Left ventricle myocardium inferior (tissue), 1 donor: ENCODE measurements around the gene ARF1. TPM values are rescaled to one million over a fixed set of nuclear protein-coding genes. Genes with fewer than 3 reads are reported as not detected.

Experiments used
- DNase-seq: peaks from one replicate; pipeline ENCODE4 v3.0.0-alpha.2; 2020
- H3K27ac ChIP-seq: fragments of 200-600 bp; replicated peaks from 2 replicates; pipeline ENCODE4 v1.8.0; 2021
- H3K27me3 ChIP-seq: fragments of 200-600 bp; 2 replicates; pipeline ENCODE4 v1.8.0; 2021; ENCODE audit warnings: low read depth
- H3K36me3 ChIP-seq: fragments of 200-600 bp; 2 replicates; pipeline ENCODE4 v1.8.0; 2021
- H3K4me1 ChIP-seq: fragments of 200-600 bp; 2 replicates; pipeline ENCODE4 v1.8.0; 2021
- H3K4me3 ChIP-seq: fragments of 200-600 bp; 2 replicates; pipeline ENCODE4 v1.8.0; 2021; ENCODE audit warnings: mild to moderate bottlenecking, moderate library complexity
- H3K9me3 ChIP-seq: fragments of 200-600 bp; replicated peaks from 2 replicates; pipeline ENCODE4 v1.8.0; 2021
- intact Hi-C: fragments of 100-400 bp; cut with micrococcal nuclease; formaldehyde crosslinking; loops from one replicate; pipeline ENCODE4 v1.11.0; 2022
- total RNA-seq: library from RNA; stranded (reverse); fragmentation: NEBNext Ultra II Directional; extraction: Animal tissue kit (Norgen Biotek cat#: 25700); gene quantifications from one replicate; pipeline ENCODE4 v1.2.1, GENCODE V29; 2021
- TF ChIP-seq, protein P1 (sequence below): fragments of 200-600 bp; IDR thresholded peaks from 2 replicates; pipeline ENCODE4 v1.8.0; 2021; ENCODE audit warnings: antibody characterized with exemption, mild to moderate bottlenecking, borderline replicate concordance
- donor health status: DM: no; HTN: yes; CAD: no; lungs with severe emphysema.

ARF1 gene
- total RNA-seq, 1 donor from 2014 or later = 294 TPM

DNA sequence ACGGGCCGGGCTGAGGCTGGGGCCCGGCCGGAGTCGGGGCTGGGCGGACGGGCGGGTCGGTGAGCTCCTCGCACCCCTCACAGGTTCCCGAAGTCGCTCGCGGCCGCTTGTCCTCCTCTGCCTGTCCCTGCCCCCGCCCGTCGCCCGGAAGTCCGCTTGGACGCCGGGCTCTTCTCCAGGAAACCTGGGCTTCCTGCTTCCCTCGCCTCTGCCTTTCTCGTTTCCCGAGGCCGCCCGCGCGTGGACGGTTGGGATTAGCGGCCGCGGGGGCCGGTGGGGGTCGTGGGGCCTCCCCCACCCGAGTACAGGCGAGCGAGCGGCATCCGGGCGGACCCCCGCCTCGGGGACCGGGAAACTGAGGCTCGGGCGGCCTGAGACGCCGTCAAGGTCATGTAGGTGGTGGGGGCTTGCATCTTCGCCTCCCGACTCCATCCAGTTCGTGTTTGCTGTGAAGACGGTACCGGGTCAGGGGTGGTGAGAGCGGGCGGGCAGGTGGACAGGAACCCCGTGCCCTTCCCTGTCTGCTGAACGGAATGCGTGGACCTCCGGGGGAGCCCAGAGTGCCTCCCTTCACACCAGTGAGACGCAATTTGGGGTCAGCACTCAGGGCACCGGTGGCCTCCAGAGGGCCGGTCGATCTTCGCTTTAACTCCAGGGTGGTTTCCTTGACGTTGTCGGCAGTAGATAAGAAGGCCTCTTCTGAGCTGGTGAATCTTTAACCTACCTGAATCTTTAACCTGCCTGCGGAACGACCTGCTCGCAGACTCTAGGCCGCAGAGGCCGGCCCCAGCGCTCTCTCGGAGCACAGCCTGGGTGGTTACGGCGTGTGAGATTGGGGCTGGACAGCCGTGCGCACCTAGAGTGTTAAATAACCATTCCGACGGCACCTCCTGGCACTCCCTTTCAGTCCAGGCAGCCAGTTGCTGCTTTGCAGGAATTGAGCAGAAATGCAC lies 686 bp downstream of the ARF1 start:
- H3K4me1 ChIP-seq = peaks cover 72% of the 10 kb centered on the region
- peak overlapping the region; percentile 100 for H3K4me3 ChIP-seq
- peak; percentile 59 for DNase-seq

DNA sequence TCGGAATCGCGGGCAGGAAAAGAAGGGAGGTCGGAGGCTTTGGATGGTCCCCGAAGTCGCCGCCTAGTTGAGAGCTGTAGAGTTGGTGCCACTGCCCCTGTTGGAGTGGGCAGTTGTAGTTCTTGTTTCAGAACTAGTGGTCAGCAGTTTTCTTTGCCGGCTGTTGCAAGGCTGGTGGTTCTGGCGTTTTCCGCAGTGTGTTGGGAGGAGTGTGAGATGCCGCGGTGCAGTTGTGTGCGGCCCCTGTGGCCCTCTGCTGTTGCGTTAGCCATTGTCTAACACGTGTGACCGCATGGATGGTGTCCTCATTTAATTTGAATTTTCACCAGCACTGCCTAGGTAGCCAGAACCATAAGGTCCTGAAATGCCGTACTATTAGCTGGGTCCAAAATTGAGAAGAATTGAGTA lies 1.4 kb downstream of the ARF1 start:
- Histone ChIP-seq H3K4me3 (peak overlapping the region; percentile 100), H3K27ac (peak overlapping the region; percentile 99), H3K36me3 (no peaks in the 10 kb centered on the region), H3K9me3 (no peaks in the 10 kb centered on the region), H3K4me1 (peaks cover 79% of the 10 kb centered on the region), H3K27me3 (no peaks in the 10 kb centered on the region)
- TF ChIP-seq, protein P1, sequence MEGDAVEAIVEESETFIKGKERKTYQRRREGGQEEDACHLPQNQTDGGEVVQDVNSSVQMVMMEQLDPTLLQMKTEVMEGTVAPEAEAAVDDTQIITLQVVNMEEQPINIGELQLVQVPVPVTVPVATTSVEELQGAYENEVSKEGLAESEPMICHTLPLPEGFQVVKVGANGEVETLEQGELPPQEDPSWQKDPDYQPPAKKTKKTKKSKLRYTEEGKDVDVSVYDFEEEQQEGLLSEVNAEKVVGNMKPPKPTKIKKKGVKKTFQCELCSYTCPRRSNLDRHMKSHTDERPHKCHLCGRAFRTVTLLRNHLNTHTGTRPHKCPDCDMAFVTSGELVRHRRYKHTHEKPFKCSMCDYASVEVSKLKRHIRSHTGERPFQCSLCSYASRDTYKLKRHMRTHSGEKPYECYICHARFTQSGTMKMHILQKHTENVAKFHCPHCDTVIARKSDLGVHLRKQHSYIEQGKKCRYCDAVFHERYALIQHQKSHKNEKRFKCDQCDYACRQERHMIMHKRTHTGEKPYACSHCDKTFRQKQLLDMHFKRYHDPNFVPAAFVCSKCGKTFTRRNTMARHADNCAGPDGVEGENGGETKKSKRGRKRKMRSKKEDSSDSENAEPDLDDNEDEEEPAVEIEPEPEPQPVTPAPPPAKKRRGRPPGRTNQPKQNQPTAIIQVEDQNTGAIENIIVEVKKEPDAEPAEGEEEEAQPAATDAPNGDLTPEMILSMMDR = no peak
- DNase-seq = no peak
- intact Hi-C loops = no loop called here

More for the DNA sequence above, 686 bp downstream of the ARF1 start:
- Histone ChIP-seq H3K27ac (peak overlapping the region; percentile 99), H3K27me3 (no peaks in the 10 kb centered on the region), H3K9me3 (no peaks in the 10 kb centered on the region), H3K36me3 (no peaks in the 10 kb centered on the region)
- intact Hi-C loops = no loop called here
- TF ChIP-seq, protein P1 = no peak

DNA sequence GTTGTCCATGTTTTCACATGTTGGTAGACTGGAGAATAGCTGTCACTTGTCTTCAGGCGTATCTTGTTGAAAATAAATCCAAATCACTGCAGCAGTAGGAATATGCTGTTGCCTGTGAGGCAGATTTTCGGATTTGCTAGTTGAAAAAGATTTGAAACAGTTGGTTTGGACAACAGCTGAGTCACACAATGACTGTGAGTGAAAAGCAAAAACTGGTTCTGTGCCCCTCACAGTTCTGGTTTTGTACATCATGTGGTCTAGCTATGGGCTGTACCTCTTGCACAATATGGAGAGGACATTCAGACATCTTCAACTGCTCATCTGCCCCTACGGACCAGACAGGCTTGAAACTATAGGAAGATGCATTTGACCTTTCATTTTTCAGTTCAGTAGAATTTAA lies 1.8 kb downstream of the ARF1 start:
- no peak for DNase-seq
- no peaks in the 10 kb centered on the region for H3K36me3 ChIP-seq
- H3K4me1 ChIP-seq = peaks cover 83% of the 10 kb centered on the region
- H3K4me3 ChIP-seq = peak overlapping the region; percentile 100
- H3K27me3 ChIP-seq = no peaks in the 10 kb centered on the region
- H3K27ac ChIP-seq = peak overlapping the region; percentile 99
- H3K9me3 ChIP-seq = no peaks in the 10 kb centered on the region
- intact Hi-C loops = no loop called here
- TF ChIP-seq, protein P1 = no peak

GRCh38 chr1:228084797-228085196 lies 2.3 kb downstream of the ARF1 start:
- peak overlapping the region; percentile 99 for H3K27ac ChIP-seq
- intact Hi-C loops = no loop called here

DNA sequence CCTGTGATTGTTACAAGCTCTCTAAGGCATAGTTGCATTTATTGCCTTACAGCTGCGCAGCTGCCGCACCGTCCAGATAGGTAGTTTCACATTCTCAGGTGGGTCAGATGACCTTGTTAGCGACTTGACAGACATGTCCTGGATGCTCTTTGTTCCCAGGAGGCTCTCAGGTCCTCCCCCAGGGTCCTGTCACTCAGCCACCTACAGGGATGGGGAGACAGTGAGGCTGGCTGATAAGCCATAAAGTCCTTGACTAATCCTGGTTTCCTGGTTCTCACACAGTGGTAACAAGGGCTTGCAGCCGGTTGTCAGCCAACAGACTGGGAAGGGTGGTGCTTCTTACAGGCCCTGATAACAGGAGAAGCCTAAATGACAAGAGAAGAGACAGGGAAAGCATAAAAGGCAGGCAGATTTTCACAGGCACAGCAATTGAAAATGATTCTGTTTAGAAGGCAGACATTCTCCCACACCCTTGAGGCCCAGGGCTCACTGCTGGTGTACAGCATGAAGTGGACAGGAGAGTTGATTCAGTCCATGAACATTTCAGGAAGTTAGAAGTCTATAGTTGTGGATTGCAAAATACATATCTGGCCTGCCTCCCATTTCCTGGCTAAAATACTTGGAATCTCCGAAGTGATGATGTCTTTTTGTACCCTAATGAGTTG lies 2.9 kb downstream of the ARF1 start:
- peak; percentile 21 for DNase-seq
- no peaks in the 10 kb centered on the region for H3K9me3 ChIP-seq
- H3K4me3 ChIP-seq = peak overlapping the region; percentile 100
- H3K36me3 ChIP-seq = no peaks in the 10 kb centered on the region
- H3K27ac ChIP-seq = peak overlapping the region; percentile 99
- peaks cover 94% of the 10 kb centered on the region for H3K4me1 ChIP-seq
- intact Hi-C loops = no loop called here
- no peaks in the 10 kb centered on the region for H3K27me3 ChIP-seq
- TF ChIP-seq, protein P1 = no peak

More at GRCh38 chr1:228084797-228085196, 2.3 kb downstream of the ARF1 start:
- DNase-seq = peak; percentile 6
- no peaks in the 10 kb centered on the region for H3K9me3 ChIP-seq
- no peaks in the 10 kb centered on the region for H3K36me3 ChIP-seq
- TF ChIP-seq, protein P1 = no peak
- peaks cover 88% of the 10 kb centered on the region for H3K4me1 ChIP-seq
- peak overlapping the region; percentile 100 for H3K4me3 ChIP-seq
- no peaks in the 10 kb centered on the region for H3K27me3 ChIP-seq
